Esophagus mucosa (tissue), 1 donor: ENCODE results near the gene ATIC. TPM values are rescaled to one million over a fixed set of nuclear protein-coding genes. Genes with fewer than 3 reads are reported as not detected.
"Not testable (repeated sequence)": the region's sequence is repeated elsewhere in the genome, so short reads cannot be mapped to it uniquely, and the experiment has no call there.

Experiments used
- ATAC-seq: fragments of 200-7000 bp; cut with Tn5 transposase; one replicate; pipeline ENCODE4 v1.9.1; 2020
- total RNA-seq: library from RNA; stranded (reverse); gene quantifications from one replicate; pipeline ENCODE4 v1.2.4, GENCODE V29; 2023
- donor health status: DM: yes; HTN: yes; CAD: no.

ATIC gene
- total RNA-seq, result 67.1 TPM

DNA sequence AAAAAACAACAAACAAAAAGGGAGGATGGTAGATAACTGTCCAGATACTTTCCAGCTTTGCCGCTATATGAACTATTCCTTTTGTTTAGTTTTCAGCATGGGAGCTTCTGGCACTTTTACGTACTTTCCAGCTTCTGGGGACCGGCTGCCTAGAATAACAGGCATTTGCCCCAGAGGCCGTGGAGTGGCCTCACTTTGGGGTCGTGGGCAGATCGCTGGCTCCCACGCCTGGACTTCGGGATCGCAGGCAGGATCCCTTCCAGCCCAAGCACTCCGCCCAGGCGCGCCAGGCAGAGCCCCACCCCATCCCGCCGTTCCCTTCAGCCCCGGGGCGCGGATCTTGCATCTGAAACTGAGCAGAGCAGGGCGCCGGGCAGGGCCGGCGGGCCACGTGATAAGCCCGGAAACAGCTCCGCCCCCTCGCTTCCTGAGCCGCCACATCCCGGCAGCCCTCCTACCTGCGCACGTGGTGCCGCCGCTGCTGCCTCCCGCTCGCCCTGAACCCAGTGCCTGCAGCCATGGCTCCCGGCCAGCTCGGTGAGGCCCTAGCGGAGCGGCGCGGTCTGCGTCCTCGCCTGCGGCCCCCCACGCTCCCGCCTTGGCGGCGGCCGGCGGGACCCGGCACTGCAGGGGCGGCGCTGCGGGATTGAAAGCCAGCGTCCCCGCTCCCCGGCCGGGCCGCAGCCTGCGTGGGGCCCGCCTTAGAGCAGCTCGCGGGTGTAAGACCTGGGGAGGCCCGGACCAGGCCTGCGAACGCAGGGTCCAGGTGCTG lies at the start of gene ATIC:
ATIC (plus strand) TSS at position 435 of the 772 bp plus-strand sequence; CDS start at position 519, 84 bp downstream.
- peak; percentile 100 for ATAC-seq

GRCh38 chr2:215262303-215262702 lies 49.6 kb upstream of the ATIC start:
- ATAC-seq, result no peak

- ATAC-seq, result no peak
These were observed 49.0 kb upstream of the ATIC start for GRCh38 chr2:215262741-215263362.

DNA sequence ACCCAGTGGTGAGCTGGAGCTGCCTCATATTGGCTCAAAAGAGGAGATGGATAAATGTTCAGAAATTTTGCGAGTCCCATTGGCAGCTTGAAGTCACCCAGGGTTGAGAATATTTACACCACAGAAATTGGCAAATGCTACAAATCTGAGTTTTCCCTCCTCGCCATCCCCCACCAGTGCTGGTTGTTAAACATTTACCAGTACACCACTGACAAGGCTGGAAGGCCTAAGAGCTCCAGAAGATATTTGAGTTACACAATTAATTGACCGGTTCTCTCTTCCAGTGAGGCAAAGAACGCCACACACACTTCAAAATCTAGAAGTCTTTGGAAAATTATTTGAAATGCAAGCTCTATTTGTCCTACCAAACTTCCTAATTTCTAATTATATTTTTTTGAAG lies 47.5 kb upstream of the ATIC start:
- ATAC-seq, result no peak

DNA sequence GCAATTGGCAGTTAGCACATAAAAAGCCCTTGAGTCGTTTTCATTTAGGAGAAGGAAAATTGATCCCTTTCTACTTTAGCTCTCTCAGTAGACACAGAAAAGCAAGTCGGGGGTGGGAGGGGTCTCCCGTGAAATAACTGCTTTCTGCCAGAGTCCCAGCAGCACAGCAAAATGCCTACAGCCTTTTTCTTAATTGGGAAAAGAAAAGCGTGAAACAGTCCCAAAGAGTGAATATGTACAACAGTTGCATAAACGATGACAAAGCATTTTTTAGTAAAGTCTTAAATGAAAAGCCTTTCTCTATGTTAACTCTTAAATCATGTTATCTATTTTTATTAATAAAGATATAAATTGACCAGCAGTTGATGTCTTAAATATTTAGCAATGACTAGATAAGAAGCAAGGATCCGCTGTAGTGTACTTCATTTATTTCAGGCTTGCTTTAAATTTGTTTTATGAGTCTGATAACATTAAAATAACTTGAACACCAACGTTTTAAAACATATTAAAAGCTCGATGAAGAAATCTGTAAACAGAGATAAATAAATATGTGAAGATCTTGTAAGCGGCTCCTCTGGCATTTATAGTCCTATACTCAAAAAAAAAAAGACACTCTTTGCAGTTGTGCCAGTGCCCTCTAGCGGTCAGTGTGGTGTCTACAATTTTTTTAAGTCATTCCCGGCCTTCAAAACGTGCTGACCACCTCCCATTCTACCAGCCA lies 42.3 kb upstream of the ATIC start:
- ATAC-seq, result peak; percentile 68

GRCh38 chr2:215270118-215270451 lies 41.8 kb upstream of the ATIC start:
- ATAC-seq, result no peak

GRCh38 chr2:215271446-215271845 lies 40.4 kb upstream of the ATIC start:
- no peak for ATAC-seq

DNA sequence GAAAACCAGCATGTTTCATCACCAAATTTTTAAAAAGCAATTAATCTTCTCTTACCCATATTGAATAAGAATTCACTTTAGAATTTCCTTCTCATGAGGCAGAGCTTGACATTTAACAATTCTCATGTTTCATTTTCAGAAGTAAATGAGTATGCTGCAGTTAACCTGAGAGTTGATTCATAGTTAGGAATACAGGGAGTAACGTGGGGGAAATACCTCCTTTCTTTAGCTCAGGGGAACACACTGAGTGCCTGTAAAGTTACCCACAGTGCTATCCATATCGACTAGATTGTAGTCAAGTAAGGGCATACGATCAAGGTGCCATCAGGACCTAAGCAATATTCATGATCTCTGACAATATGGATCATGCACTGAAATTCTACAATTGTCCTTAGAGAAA lies 38.9 kb upstream of the ATIC start:
- no peak for ATAC-seq

DNA sequence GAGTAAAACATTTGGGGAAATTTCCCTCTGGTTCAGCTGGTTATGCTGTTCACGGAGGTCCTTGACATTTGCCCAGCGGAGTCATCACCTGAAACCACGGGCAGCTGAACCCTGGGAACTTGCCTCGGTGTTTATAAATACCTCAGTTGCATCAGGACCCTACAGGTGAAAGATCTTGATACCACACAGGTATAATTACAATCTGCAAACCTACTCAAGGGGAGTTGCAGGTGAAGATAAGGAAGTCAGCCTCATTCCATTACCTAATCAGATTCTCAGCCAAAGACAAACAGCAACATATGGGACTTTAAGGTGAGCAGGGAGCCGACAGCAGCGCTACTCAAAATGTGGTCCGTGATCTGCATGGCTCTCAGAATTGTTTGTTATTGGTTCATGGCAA lies 37.0 kb upstream of the ATIC start:
- no peak for ATAC-seq

- no peak for ATAC-seq
These were observed 36.0 kb upstream of the ATIC start for GRCh38 chr2:215275824-215276223.

DNA sequence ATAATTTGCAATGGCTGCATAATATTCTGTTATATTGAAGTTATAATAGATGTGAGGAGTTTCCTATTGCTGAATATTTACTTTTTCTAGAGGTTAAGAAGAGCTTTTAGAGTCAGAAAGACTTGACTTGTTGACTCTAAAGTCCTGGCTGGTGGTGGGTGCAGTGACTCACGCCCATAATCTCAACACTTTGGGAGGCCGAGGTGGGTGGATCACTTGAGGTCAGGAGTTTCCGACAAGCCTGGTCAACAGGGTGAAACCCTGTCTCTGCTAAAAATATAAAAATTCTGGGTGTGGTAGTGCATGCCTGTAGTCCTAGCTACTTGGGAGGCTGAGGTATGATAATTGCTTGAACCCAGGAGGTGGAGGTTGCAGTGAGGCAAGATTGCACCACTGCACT lies 33.9 kb upstream of the ATIC start:
- no peak for ATAC-seq

DNA sequence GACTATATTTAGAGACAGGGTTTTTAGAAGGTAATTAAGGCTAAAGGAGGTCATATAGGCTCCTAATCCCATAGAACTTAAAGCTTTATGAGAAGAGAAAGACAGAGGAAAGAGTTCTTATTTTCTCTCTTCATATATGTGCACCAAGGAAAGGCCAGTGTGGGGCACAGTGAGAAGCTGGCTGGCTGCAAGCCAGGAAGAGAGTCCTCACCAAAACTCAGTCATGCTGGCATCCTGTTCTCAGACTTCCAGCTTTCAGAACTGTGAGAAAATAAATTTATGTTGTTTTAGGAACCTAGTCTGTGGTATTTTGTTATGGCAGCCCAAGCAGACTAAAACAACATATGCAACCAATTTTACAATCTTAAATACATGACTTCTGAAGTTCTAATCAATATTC lies 31.5 kb upstream of the ATIC start:
- no peak for ATAC-seq

GRCh38 chr2:215283221-215283620 lies 28.6 kb upstream of the ATIC start:
- no peak for ATAC-seq

DNA sequence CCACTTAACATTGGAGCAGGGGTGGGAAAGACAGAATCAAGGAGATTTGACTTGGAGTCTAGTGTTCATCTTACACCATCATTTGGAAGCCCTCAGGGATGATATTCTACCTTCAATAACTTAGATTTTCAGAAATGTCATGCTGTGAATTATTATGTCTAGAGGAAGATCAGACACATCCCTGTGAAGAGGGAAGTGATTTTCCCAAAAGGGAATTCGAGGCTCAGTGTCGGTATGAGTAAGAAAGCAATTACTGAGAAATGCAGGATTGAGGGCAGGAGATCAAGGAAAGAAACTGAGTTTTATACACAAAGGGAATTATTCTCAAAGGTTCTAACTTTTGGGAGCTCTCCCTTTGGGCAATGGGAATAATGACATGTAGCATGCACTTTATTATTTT lies 25.6 kb upstream of the ATIC start:
- ATAC-seq, result no peak

- ATAC-seq, result no peak
These were observed 23.6 kb upstream of the ATIC start for GRCh38 chr2:215288112-215288815.

DNA sequence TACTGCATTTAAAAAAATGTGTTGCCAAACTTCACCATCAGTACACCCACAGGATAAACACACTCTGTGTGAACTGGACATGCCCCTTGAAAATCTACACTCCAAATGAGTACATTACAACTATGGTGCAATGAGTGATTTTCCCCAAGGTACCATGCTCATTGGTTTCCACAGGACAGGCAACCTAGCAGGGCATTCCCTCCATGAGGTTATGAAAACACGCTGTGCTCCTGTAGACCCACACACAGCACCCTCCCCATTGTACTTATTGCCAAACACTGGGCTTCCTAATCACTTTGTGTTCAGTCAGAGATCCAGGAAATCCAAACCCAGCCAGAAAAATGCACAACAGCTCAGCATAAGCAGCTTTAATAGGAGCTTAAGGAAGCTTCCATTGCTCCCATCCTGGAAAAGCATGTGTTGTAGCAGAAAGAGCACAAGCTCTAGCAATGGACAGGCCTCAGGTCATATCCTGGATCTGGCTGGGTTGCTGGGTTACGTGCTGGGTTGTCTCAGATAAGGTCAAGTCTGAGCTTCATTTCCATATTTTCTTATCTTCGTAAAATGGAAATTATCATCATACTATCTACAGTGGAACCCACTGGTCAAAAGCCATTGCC lies 20.8 kb upstream of the ATIC start:
- ATAC-seq, result no peak

DNA sequence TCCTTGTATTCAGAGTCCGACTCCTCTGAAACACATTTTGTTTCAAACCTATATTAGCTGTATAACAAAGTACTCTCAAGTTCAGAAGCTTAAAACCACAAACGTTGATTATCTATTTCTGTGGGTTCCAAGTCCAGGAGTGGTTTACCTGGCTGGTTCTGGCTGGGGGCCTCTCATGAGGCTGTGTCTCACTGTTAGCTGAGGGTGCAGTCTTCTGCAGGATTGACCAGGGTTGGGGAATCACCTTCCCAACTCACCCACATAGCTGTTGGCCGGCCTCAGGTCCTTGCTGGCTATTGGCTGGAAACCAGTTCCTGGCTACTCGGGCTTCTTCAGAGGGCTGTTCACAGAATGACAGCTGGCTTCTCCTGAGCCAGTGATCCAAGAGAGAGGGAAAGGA lies 18.0 kb upstream of the ATIC start:
- ATAC-seq, result peak; percentile 55

- ATAC-seq, result no peak
These were observed 12.5 kb upstream of the ATIC start for GRCh38 chr2:215299337-215299859.

- ATAC-seq, result no peak
These were observed 9.9 kb upstream of the ATIC start for GRCh38 chr2:215301994-215302393.

DNA sequence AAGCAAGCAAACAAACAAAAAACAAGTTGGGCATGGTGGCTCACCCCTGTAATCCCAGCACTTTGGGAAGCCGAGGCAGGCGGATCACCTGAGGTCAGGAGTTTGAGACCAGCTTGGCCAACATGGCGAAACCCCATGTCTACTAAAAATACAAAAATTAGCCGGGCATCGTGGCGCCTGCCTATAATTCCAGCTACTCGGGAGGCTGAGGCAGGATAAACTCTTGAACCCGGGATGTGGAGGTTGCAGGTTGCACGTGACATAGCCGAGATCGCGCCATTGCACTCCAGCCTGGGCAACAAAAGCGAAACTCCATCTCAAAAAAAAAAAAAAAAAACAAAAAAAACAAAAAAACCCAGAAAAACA lies 617 bp upstream of the ATIC start:
- ATAC-seq, result not testable (repeated sequence)

GRCh38 chr2:215313255-215313613 lies 1.4 kb downstream of the ATIC start:
- ATAC-seq, result no peak

DNA sequence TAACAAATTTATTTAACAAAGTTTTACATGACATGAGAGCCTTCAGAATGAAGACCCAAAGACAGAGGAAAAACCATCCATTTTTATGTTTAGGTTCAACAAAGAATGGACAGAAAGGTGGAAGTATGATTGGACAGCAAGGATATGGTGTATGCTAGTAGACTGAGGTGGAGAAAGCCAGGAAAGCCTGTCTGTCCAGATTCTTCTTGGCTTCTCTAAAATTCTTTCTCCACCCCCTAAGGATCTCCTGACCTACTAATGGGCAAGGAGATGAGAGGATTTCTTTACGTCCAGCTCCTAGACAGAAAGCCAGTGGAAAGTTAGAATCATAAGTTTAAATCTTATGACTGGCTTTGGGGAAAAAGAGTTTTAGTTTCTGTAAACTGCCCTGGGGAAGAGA lies 3.0 kb downstream of the ATIC start:
- no peak for ATAC-seq

DNA sequence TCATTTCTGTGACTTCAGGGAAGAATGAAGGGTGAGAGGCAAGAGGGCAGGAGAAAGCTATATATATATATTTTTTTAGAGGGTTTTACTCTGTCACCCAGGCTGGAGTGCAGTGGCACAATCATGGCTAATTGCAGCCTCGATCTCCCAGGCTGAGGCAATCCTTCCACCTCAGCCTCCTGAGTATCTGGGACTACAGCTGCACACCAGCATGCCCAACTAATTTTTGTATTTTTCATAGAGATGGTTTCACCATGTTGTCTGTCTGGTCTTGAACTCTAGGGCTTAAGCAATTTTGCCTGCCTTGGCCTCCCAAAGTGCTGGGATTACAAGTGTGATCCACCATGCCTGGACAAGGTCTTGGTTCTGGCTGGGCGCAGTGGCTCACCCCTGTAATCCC lies 3.4 kb downstream of the ATIC start:
- ATAC-seq, result no peak
